ENCODE data around the gene USP17L29.
A peak's percentile ranks its signal among the peaks of the same experiment; 100 is the strongest.
"Not testable (repeated sequence)": the region's sequence is repeated elsewhere in the genome, so short reads cannot be mapped to it uniquely, and the experiment has no call there.

Gene USP17L29, protein sequence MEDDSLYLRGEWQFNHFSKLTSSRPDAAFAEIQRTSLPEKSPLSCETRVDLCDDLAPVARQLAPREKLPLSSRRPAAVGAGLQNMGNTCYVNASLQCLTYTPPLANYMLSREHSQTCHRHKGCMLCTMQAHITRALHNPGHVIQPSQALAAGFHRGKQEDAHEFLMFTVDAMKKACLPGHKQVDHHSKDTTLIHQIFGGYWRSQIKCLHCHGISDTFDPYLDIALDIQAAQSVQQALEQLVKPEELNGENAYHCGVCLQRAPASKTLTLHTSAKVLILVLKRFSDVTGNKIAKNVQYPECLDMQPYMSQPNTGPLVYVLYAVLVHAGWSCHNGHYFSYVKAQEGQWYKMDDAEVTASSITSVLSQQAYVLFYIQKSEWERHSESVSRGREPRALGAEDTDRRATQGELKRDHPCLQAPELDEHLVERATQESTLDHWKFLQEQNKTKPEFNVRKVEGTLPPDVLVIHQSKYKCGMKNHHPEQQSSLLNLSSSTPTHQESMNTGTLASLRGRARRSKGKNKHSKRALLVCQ

DNA sequence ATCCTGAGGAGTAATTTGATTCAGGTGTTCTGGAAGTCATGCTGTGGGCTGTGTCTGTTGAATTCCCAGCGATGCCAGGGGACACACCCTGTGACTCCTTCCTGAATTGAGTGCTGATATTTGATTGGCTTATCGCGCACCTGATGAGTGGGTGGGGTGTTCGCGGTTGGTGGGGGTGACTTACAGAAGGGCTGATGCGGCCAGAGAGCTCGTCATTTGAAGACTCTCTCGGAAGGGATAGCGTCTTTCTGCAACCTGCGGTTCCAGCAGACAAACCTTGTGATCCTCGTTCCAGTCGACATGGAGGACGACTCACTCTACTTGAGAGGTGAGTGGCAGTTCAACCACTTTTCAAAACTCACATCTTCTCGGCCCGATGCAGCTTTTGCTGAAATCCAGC lies at the start of gene USP17L29:
Gene USP17L29 (plus strand): TSS at position 301 of the 400 bp plus-strand sequence. CDS start 0 bp downstream, at position 301.
- DNase-seq (ENCODE audit: low read depth): not testable (repeated sequence)

GRCh38 chr4:9324191-9324590 lies 29.2 kb upstream of the USP17L29 start:
- DNase-seq (ENCODE audit: low read depth): not testable (repeated sequence)

DNA sequence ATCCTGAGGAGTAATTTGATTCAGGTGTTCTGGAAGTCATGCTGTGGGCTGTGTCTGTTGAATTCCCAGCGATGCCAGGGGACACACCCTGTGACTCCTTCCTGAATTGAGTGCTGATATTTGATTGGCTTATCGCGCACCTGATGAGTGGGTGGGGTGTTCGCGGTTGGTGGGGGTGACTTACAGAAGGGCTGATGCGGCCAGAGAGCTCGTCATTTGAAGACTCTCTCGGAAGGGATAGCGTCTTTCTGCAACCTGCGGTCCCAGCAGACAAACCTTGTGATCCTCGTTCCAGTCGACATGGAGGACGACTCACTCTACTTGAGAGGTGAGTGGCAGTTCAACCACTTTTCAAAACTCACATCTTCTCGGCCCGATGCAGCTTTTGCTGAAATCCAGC lies 28.6 kb upstream of the USP17L29 start, which contains the start of gene USP17L24:
Gene USP17L24 (plus strand): TSS at position 301 of the 400 bp plus-strand sequence. CDS start 0 bp downstream, at position 301.
- DNase-seq (ENCODE audit: low read depth): not testable (repeated sequence)

GRCh38 chr4:9329611-9330010 lies 23.8 kb upstream of the USP17L29 start, which contains the start of gene USP17L25:
Gene USP17L25 (plus strand): TSS chr4:9329911. CDS start chr4:9329911, 0 bp downstream.
- DNase-seq (ENCODE audit: low read depth): not testable (repeated sequence)

DNA sequence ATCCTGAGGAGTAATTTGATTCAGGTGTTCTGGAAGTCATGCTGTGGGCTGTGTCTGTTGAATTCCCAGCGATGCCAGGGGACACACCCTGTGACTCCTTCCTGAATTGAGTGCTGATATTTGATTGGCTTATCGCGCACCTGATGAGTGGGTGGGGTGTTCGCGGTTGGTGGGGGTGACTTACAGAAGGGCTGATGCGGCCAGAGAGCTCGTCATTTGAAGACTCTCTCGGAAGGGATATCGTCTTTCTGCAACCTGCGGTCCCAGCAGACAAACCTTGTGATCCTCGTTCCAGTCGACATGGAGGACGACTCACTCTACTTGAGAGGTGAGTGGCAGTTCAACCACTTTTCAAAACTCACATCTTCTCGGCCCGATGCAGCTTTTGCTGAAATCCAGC lies 19.1 kb upstream of the USP17L29 start, which contains the start of gene USP17L26:
Gene USP17L26 (plus strand): TSS at position 301 of the 400 bp plus-strand sequence. CDS start 0 bp downstream, at position 301.
- DNase-seq (ENCODE audit: low read depth): not testable (repeated sequence)

DNA sequence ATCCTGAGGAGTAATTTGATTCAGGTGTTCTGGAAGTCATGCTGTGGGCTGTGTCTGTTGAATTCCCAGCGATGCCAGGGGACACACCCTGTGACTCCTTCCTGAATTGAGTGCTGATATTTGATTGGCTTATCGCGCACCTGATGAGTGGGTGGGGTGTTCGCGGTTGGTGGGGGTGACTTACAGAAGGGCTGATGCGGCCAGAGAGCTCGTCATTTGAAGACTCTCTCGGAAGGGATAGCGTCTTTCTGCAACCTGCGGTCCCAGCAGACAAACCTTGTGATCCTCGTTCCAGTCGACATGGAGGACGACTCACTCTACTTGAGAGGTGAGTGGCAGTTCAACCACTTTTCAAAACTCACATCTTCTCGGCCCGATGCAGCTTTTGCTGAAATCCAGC lies 14.3 kb upstream of the USP17L29 start, which contains the start of gene USP17L5:
Gene USP17L5 (plus strand): TSS at position 301 of the 400 bp plus-strand sequence. CDS start 0 bp downstream, at position 301.
- not testable (repeated sequence) for DNase-seq (ENCODE audit: low read depth)

DNA sequence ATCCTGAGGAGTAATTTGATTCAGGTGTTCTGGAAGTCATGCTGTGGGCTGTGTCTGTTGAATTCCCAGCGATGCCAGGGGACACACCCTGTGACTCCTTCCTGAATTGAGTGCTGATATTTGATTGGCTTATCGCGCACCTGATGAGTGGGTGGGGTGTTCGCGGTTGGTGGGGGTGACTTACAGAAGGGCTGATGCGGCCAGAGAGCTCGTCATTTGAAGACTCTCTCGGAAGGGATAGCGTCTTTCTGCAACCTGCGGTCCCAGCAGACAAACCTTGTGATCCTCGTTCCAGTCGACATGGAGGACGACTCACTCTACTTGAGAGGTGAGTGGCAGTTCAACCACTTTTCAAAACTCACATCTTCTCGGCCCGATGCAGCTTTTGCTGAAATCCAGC lies 9.6 kb upstream of the USP17L29 start, which contains the start of gene USP17L27:
Gene USP17L27 (plus strand): TSS at position 301 of the 400 bp plus-strand sequence. CDS start 0 bp downstream, at position 301.
- not testable (repeated sequence) for DNase-seq (ENCODE audit: low read depth)

- not testable (repeated sequence) for DNase-seq (ENCODE audit: low read depth)
These were observed 4.8 kb upstream of the USP17L29 start, which contains the start of gene USP17L28 for GRCh38 chr4:9348593-9348992. Gene USP17L28 (plus strand): TSS chr4:9348893. CDS start chr4:9348893, 0 bp downstream.

GRCh38 chr4:9350866-9351265 lies 2.6 kb upstream of the USP17L29 start:
- not testable (repeated sequence) for DNase-seq (ENCODE audit: low read depth)

DNA sequence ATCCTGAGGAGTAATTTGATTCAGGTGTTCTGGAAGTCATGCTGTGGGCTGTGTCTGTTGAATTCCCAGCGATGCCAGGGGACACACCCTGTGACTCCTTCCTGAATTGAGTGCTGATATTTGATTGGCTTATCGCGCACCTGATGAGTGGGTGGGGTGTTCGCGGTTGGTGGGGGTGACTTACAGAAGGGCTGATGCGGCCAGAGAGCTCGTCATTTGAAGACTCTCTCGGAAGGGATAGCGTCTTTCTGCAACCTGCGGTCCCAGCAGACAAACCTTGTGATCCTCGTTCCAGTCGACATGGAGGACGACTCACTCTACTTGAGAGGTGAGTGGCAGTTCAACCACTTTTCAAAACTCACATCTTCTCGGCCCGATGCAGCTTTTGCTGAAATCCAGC lies 9.4 kb downstream of the USP17L29 start, which contains the start of gene USP17L30:
Gene USP17L30 (plus strand): TSS at position 301 of the 400 bp plus-strand sequence. CDS start 0 bp downstream, at position 301.
- not testable (repeated sequence) for DNase-seq (ENCODE audit: low read depth)

GRCh38 chr4:9379881-9380280 lies 26.4 kb downstream of the USP17L29 start:
- not testable (repeated sequence) for DNase-seq (ENCODE audit: low read depth)

GRCh38 chr4:9381012-9381534 lies 27.6 kb downstream of the USP17L29 start:
- DNase-seq (ENCODE audit: low read depth): peak; percentile 47

DNA sequence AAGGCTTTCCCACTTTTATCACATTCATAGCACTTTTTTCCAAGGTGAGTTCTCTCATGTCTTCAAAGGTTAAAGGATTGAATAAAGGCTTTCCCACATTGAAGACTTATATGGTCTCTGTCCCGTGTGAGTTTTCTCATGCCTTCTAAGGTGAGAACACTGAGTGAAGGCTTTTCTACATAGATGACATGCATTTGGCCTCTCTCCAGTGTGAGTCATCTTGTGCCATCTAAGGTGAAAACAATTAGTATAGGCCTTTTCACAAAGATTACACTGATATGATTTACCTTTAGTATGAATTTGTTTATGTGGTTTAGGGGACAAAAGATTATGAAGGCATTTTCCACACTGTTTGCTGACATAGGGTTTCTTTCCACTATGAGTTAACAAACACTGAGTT lies 30.7 kb downstream of the USP17L29 start:
- no peak for DNase-seq (ENCODE audit: low read depth)

DNA sequence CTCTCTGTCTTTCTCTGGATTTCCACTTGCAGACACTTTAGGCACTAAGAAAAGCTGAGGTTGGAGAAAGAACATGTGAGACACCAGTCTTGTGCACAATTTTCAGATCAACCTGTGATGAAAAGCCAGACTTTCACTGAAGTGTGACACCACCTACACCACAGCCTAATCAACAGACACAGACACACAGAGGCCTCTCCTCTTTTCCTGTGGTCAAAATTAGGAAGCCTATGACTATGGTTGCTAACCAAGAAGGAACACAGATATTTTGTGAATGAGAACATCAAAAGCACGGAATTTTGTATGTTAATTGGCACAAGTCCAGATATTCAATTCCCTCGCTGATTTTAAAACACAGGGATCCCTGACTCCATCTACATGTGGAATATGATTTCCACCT lies 35.6 kb downstream of the USP17L29 start:
- DNase-seq (ENCODE audit: low read depth): not testable (repeated sequence)
